Keratinocyte (primary cell): ENCODE measurements around the gene GABARAPL1. TPM values are rescaled to one million over a fixed set of nuclear protein-coding genes. Genes with fewer than 3 reads are reported as not detected.

Source experiments
- DNase-seq: peaks from one replicate; pipeline ENCODE4 v3.0.0-alpha.2; 2011; ENCODE audit warnings: low read depth, missing footprints, low spot score
- FAIRE-seq: peaks from 2 replicates; lab custom pipeline; 2011; peaks lifted over from hg19 to GRCh38; lab: Jason Lieb, UNC
- H2AFZ ChIP-seq: 2 replicates; pipeline ENCODE4 v1.6.0; 2012; ENCODE audit warnings: low read length, control low read depth, inconsistent platforms; ENCODE audit not compliant: control insufficient read depth
- H3K27ac ChIP-seq: 2 replicates; pipeline ENCODE4 v1.5.1; 2011; ENCODE audit warnings: low read length; ENCODE audit not compliant: control insufficient read depth, insufficient read depth
- H3K27me3 ChIP-seq: 3 replicates; pipeline ENCODE4 v1.6.0; 2011; ENCODE audit warnings: low read length; ENCODE audit not compliant: control insufficient read depth, insufficient read depth; ENCODE audit errors: extremely low read depth
- H3K36me3 ChIP-seq, 2 experiments: 2 replicates in 1 of 2; 3 replicates in 1 of 2; pipeline ENCODE4 v1.5.1; 2011; ENCODE audit warnings: low read length in 2 of 2, mild to moderate bottlenecking in 1 of 2; ENCODE audit not compliant: control insufficient read depth in 2 of 2, insufficient read depth in 2 of 2; ENCODE audit errors: extremely low read depth in 1 of 2
- H3K4me1 ChIP-seq: 3 replicates; pipeline ENCODE4 v1.5.1; 2011; ENCODE audit warnings: low read length; ENCODE audit not compliant: control insufficient read depth, insufficient read depth; ENCODE audit errors: extremely low read depth
- H3K4me2 ChIP-seq: 3 replicates; pipeline ENCODE4 v1.6.0; 2011; ENCODE audit warnings: low read depth, low read length; ENCODE audit not compliant: control insufficient read depth, insufficient read depth; ENCODE audit errors: extremely low read depth
- H3K4me3 ChIP-seq, 3 experiments: fragments of 200-600 bp in 1 of 3; sonication (generic) in 1 of 3; 2 replicates in 2 of 3; 3 replicates in 1 of 3; pipeline ENCODE4 v1.5.1; 2011 to 2016; ENCODE audit warnings: low read length in 3 of 3, mild to moderate bottlenecking in 3 of 3, control low read depth in 2 of 3, inconsistent platforms in 1 of 3, low read depth in 1 of 3, mixed read lengths in 1 of 3, mixed run types in 1 of 3, moderate library complexity in 1 of 3; ENCODE audit not compliant: control insufficient read depth in 2 of 3, insufficient read depth in 2 of 3; ENCODE audit errors: extremely low read depth in 1 of 3
- H3K79me2 ChIP-seq: 2 replicates; pipeline ENCODE4 v1.6.0; 2012; ENCODE audit warnings: low read length; ENCODE audit not compliant: control insufficient read depth, insufficient read depth
- H3K9ac ChIP-seq: 3 replicates; pipeline ENCODE4 v1.6.0; 2011; ENCODE audit warnings: low read length; ENCODE audit not compliant: control insufficient read depth, insufficient read depth; ENCODE audit errors: extremely low read depth
- H3K9me1 ChIP-seq: 3 replicates; pipeline ENCODE4 v1.6.0; 2011; ENCODE audit warnings: low read length; ENCODE audit not compliant: control insufficient read depth, insufficient read depth; ENCODE audit errors: extremely low read depth
- H3K9me3 ChIP-seq: 2 replicates; pipeline ENCODE4 v1.5.1; 2012; ENCODE audit warnings: low read depth, low read length; ENCODE audit not compliant: control insufficient read depth
- H4K20me1 ChIP-seq: 3 replicates; pipeline ENCODE4 v1.6.0; 2011; ENCODE audit warnings: low read length; ENCODE audit not compliant: control insufficient read depth, insufficient read depth; ENCODE audit errors: extremely low read depth
- CTCF ChIP-seq, 3 experiments: IDR thresholded peaks in 1 of 3; conservative IDR thresholded peaks in 1 of 3; optimal IDR thresholded peaks in 1 of 3; 2 replicates in 2 of 3; 3 replicates in 1 of 3; pipeline versions ENCODE3 to v1.5.1; 2011; ENCODE audit warnings: low read length in 3 of 3, mild to moderate bottlenecking in 3 of 3, moderate library complexity in 2 of 3, control low read depth in 1 of 3, inconsistent platforms in 1 of 3; ENCODE audit not compliant: insufficient read depth in 2 of 3; ENCODE audit errors: extremely low read depth in 1 of 3
- EZH2 ChIP-seq: IDR thresholded peaks from one replicate; pipeline ENCODE4 v1.6.1; 2012; ENCODE audit warnings: inconsistent platforms, mild to moderate bottlenecking, low read length, moderate library complexity
- dilution Hi-C: fragments of 300-500 bp; cut with MboI; formaldehyde crosslinking; loops from one replicate; pipeline ENCODE4 v1.7.0; 2020; ENCODE audit warnings: low sequenced_read_pairs; ENCODE audit not compliant: extremely low pct_ligation_motif_present
- polyA plus RNA-seq, 5 experiments: library from polyadenylated mRNA; depleted of rRNA in 3 of 5; stranded (reverse) in 3 of 5; stranded (forward) in 1 of 5; unstranded in 1 of 5; fragments of >200 nt; gene quantifications; 1 replicate in 1 of 5; 2 replicates in 3 of 5; 3 replicates in 1 of 5; pipeline versions ENCODE4 v1.2.1 to v1.2.3, GENCODE V29; 2011 to 2012; ENCODE audit warnings: missing spikeins in 2 of 5, low read depth in 1 of 5, low replicate concordance in 1 of 5

Gene GABARAPL1
- polyA plus RNA-seq, 1 donor (not counting 4 experiments of a cell fraction or from before 2014, with no cell fraction given): 24.3 TPM

GRCh38 chr12:10171973-10172728 lies 40.5 kb upstream of the GABARAPL1 start, which contains the start of gene OLR1:
OLR1 (minus strand) TSS chr12:10172132; CDS start chr12:10172077, 55 bp downstream.
- DNase-seq: no peak
- Histone ChIP-seq H4K20me1 (no peaks in the 10 kb centered on the region), H3K36me3 (no peaks in the 10 kb centered on the region), H3K9me3 (no peaks in the 10 kb centered on the region), H3K4me3 (no peak within 1 kb of the TSS), H3K27ac (no peak within 1 kb of the TSS), H3K4me1 (peaks cover 32% of the 10 kb centered on the region), H3K4me2 (no peak within 1 kb of the TSS), H3K27me3 (no peaks in the 10 kb centered on the region), H3K9me1 (no peaks in the 10 kb centered on the region), H2AFZ (no peak within 1 kb of the TSS), H3K9ac (no peak within 1 kb of the TSS), H3K79me2 (no peaks in the 10 kb centered on the region)
- dilution Hi-C loops: no loop called here
- no peak for TF ChIP-seq CTCF (optimal IDR thresholded peaks at IDR 0.05 in 1 of 3, IDR thresholded peaks at IDR 0.05 in 1 of 3, conservative IDR thresholded peaks at IDR 0.05 in 1 of 3; ENCODE audit: extremely low read depth in 1 of 3, insufficient read depth in 2 of 3, low read length in 3 of 3)
- no peak for TF ChIP-seq EZH2
- FAIRE-seq: no peak

- Histone ChIP-seq H3K9me3 (no peaks in the 10 kb centered on the region), H3K27me3 (no peaks in the 10 kb centered on the region), H3K9me1 (no peaks in the 10 kb centered on the region), H3K79me2 (no peaks in the 10 kb centered on the region), H3K27ac (peak overlapping the region; percentile 94), H3K9ac (peak overlapping the region; percentile 65), H4K20me1 (no peaks in the 10 kb centered on the region), H3K4me3 (peak overlapping the region in 2 of 3 experiments; percentile 48 to 57), H3K36me3 (no peaks in the 10 kb centered on the region), H2AFZ (no peak overlapping the region), H3K4me2 (peak overlapping the region; percentile 92), H3K4me1 (peaks cover 45% of the 10 kb centered on the region)
- FAIRE-seq (peak; percentile 74), DNase-seq (peak; percentile 17)
- TF ChIP-seq EZH2 (no peak), CTCF (optimal IDR thresholded peaks at IDR 0.05 in 1 of 3, IDR thresholded peaks at IDR 0.05 in 1 of 3, conservative IDR thresholded peaks at IDR 0.05 in 1 of 3; ENCODE audit: extremely low read depth in 1 of 3, insufficient read depth in 2 of 3, low read length in 3 of 3) (no peak)
- dilution Hi-C loops: no loop called here
Measured at GRCh38 chr12:10174986-10175614, 37.6 kb upstream of the GABARAPL1 start.
